ENCODE measurements around the gene KLHL7. TPM values are rescaled to one million over a fixed set of nuclear protein-coding genes. Genes with fewer than 3 reads are reported as not detected.

Gene KLHL7
- total and polyA plus RNA-seq, 9 of the 15 experiments (the other 6 are each of a cell fraction or from before 2014, with no cell fraction given): 4.2 to 63.1 (median 32.3) TPM

DNA sequence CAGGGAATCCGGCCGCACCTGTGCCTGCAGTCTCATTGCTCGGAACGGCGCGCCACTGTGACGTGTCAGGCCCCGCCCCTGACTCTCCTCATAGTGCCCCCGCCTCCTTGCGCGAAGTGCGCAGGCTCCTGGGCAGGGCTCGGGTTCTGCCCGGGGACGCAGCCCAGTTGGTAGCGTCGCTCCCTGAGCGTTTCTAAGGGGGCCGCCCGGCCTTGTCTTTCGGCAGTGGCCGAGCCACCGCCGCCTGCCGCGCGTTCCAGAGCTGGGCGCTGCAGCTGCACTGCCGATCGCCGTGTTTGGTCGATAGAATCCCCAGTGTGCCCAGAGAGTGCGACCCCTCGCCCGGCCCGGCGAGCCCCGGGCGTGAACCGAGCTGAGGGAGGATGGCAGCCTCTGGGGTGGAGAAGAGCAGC is at the start of gene KLHL7 (continued):
- TF ChIP-seq KLF13 (tag; IDR thresholded peaks at IDR 0.05; ENCODE audit: borderline replicate concordance, low read depth) (no peak), FOXA1 (IDR thresholded peaks at IDR 0.05; ENCODE audit: borderline replicate concordance) (no peak), ZNF77 (CRISPR knock-in tag; IDR thresholded peaks at IDR 0.05) (no peak), ZBTB8A (IDR thresholded peaks at IDR 0.05; ENCODE audit: partially characterized antibody) (no peak), GABPB1 (CRISPR knock-in tag; IDR thresholded peaks at IDR 0.05) (no peak; the same call in none of the 2 replicates), CBX8 (IDR thresholded peaks at IDR 0.05; ENCODE audit: borderline replicate concordance, extremely low read depth, low read depth, low read length, poor library complexity, severe bottlenecking) (no peak), U2AF2 (optimal IDR thresholded peaks at IDR 0.05; ENCODE audit: low read depth, low read length) (no peak), ZSCAN29 (IDR thresholded peaks at IDR 0.05) (no peak), RAD21 (CRISPR knock-in tag; conservative IDR thresholded peaks at IDR 0.05 in 1 of 2, IDR thresholded peaks at IDR 0.05 in 1 of 2) (no peak)
- TF ChIP-seq, protein P1, sequence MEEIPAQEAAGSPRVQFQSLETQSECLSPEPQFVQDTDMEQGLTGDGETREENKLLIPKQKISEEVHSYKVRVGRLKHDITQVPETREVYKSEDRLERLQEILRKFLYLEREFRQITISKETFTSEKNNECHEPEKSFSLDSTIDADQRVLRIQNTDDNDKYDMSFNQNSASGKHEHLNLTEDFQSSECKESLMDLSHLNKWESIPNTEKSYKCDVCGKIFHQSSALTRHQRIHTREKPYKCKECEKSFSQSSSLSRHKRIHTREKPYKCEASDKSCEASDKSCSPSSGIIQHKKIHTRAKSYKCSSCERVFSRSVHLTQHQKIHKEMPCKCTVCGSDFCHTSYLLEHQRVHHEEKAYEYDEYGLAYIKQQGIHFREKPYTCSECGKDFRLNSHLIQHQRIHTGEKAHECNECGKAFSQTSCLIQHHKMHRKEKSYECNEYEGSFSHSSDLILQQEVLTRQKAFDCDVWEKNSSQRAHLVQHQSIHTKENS (CRISPR knock-in tag; IDR thresholded peaks at IDR 0.05): no peak
- TF ChIP-seq, protein P2, sequence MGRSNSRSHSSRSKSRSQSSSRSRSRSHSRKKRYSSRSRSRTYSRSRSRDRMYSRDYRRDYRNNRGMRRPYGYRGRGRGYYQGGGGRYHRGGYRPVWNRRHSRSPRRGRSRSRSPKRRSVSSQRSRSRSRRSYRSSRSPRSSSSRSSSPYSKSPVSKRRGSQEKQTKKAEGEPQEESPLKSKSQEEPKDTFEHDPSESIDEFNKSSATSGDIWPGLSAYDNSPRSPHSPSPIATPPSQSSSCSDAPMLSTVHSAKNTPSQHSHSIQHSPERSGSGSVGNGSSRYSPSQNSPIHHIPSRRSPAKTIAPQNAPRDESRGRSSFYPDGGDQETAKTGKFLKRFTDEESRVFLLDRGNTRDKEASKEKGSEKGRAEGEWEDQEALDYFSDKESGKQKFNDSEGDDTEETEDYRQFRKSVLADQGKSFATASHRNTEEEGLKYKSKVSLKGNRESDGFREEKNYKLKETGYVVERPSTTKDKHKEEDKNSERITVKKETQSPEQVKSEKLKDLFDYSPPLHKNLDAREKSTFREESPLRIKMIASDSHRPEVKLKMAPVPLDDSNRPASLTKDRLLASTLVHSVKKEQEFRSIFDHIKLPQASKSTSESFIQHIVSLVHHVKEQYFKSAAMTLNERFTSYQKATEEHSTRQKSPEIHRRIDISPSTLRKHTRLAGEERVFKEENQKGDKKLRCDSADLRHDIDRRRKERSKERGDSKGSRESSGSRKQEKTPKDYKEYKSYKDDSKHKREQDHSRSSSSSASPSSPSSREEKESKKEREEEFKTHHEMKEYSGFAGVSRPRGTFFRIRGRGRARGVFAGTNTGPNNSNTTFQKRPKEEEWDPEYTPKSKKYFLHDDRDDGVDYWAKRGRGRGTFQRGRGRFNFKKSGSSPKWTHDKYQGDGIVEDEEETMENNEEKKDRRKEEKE (IDR thresholded peaks at IDR 0.05; ENCODE audit: borderline replicate concordance in 1 of 2, control insufficient read depth in 1 of 2, low read depth in 2 of 2, low read length in 1 of 2): no peak
- TF ChIP-seq, protein P3, sequence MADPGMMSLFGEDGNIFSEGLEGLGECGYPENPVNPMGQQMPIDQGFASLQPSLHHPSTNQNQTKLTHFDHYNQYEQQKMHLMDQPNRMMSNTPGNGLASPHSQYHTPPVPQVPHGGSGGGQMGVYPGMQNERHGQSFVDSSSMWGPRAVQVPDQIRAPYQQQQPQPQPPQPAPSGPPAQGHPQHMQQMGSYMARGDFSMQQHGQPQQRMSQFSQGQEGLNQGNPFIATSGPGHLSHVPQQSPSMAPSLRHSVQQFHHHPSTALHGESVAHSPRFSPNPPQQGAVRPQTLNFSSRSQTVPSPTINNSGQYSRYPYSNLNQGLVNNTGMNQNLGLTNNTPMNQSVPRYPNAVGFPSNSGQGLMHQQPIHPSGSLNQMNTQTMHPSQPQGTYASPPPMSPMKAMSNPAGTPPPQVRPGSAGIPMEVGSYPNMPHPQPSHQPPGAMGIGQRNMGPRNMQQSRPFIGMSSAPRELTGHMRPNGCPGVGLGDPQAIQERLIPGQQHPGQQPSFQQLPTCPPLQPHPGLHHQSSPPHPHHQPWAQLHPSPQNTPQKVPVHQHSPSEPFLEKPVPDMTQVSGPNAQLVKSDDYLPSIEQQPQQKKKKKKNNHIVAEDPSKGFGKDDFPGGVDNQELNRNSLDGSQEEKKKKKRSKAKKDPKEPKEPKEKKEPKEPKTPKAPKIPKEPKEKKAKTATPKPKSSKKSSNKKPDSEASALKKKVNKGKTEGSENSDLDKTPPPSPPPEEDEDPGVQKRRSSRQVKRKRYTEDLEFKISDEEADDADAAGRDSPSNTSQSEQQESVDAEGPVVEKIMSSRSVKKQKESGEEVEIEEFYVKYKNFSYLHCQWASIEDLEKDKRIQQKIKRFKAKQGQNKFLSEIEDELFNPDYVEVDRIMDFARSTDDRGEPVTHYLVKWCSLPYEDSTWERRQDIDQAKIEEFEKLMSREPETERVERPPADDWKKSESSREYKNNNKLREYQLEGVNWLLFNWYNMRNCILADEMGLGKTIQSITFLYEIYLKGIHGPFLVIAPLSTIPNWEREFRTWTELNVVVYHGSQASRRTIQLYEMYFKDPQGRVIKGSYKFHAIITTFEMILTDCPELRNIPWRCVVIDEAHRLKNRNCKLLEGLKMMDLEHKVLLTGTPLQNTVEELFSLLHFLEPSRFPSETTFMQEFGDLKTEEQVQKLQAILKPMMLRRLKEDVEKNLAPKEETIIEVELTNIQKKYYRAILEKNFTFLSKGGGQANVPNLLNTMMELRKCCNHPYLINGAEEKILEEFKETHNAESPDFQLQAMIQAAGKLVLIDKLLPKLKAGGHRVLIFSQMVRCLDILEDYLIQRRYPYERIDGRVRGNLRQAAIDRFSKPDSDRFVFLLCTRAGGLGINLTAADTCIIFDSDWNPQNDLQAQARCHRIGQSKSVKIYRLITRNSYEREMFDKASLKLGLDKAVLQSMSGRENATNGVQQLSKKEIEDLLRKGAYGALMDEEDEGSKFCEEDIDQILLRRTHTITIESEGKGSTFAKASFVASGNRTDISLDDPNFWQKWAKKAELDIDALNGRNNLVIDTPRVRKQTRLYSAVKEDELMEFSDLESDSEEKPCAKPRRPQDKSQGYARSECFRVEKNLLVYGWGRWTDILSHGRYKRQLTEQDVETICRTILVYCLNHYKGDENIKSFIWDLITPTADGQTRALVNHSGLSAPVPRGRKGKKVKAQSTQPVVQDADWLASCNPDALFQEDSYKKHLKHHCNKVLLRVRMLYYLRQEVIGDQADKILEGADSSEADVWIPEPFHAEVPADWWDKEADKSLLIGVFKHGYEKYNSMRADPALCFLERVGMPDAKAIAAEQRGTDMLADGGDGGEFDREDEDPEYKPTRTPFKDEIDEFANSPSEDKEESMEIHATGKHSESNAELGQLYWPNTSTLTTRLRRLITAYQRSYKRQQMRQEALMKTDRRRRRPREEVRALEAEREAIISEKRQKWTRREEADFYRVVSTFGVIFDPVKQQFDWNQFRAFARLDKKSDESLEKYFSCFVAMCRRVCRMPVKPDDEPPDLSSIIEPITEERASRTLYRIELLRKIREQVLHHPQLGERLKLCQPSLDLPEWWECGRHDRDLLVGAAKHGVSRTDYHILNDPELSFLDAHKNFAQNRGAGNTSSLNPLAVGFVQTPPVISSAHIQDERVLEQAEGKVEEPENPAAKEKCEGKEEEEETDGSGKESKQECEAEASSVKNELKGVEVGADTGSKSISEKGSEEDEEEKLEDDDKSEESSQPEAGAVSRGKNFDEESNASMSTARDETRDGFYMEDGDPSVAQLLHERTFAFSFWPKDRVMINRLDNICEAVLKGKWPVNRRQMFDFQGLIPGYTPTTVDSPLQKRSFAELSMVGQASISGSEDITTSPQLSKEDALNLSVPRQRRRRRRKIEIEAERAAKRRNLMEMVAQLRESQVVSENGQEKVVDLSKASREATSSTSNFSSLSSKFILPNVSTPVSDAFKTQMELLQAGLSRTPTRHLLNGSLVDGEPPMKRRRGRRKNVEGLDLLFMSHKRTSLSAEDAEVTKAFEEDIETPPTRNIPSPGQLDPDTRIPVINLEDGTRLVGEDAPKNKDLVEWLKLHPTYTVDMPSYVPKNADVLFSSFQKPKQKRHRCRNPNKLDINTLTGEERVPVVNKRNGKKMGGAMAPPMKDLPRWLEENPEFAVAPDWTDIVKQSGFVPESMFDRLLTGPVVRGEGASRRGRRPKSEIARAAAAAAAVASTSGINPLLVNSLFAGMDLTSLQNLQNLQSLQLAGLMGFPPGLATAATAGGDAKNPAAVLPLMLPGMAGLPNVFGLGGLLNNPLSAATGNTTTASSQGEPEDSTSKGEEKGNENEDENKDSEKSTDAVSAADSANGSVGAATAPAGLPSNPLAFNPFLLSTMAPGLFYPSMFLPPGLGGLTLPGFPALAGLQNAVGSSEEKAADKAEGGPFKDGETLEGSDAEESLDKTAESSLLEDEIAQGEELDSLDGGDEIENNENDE (IDR thresholded peaks at IDR 0.05; ENCODE audit: low read depth, low read length): no peak

All from K562 (cell line).